GM18867 (cell line): ENCODE results near the gene S100A2.

Source experiments
- ATAC-seq: cut with Tn5 transposase; IDR thresholded peaks from one replicate; pipeline ENCODE4 v1.9.1; 2021; ENCODE audit warnings: mild to moderate bottlenecking, moderate library complexity; ENCODE audit not compliant: unreplicated experiment

The S100A2 gene

DNA sequence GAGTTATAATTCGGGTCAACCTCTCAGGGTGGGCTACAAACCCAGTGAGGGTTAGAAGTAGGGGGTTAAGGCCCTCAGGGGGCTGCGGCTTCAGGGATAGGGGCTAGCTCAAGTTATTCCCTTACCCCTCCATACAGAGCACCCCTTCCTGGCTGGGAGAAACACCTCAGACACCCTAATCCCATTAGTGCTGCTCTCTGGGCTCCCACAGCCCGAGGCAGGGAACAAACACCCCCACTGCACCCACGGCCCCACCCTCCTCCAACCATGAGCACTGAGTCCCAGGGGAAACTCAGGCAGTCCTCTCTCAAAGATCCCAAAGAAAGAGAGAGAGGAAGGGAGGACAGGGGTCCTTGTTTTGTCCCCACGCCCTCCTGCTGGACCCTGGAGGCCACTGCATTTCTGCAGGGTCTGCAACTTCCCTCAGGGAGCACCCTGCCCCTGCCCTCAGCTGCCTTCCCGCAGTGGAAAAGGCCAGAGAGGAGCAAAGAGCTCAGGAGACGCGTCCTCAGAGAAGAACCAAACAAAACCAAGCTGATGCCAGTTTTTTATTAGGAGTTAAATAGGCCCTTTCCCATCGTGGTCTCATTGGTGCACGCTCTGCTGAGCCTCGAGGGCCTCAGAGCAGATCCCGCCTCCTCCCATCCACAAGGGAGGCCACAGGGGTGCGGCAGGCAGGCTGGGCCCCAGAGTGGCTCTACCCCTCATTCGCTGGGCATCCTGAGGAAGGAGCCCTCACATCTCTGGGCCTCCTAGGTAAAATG, 18.7 kb downstream of the S100A2 start:
- no peak for ATAC-seq

GRCh38 chr1:153546371-153546770, 19.3 kb downstream of the S100A2 start:
- no peak for ATAC-seq

DNA sequence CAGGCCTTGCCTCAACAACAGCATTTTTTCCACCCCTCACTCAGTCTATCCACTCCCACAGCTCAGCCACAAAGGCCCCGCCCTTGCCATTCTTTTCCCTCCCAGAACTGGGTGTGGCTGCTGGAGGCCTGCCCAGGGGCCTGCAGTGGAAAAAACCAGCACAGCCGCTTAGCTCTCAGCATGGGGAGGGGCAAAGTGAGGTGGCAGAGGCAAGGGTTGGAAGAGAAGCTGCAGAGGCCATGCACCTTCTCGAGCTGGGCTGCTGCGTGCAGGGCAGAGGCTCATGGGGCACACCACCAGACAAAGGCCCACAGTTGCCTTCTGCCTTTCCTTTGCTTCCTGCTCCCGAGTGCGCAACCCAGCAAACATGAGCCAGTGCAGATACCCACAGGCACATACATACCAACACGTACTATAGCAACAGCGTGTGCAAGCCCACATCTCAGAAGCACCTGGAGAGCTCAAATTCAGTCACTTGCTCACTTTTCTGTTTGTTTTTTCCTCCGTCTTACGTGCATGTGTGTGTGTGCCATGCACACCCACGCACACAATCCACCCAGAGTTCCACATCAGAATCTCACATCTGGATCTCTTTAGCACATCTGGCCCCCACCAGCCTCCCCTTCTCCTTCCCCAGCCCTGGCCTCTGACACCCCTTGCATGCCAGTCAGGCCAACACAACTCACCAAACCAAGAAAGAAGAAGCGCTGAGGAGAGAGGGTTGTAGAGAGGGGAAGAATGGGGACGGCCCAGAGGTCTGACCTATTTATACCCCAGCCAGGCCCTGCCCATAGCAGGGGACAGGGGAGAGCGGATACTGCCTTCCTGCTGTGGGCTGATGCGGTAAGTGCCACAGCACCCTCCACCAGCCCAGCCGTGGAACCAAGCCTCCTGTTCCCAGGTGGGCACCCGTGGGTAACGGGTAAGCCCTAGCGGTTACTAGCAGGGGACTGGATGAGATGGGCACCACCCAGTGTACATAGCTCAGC, 20.3 kb downstream of the S100A2 start, which contains the start of gene S100A4:
S100A4 (minus strand) TSS at position 740 of the 989 bp plus-strand sequence. CDS start 1,012 bp downstream, outside the sequence.
- peak; percentile 38 for ATAC-seq

GRCh38 chr1:153544453-153545066, 21.1 kb downstream of the S100A2 start:
- no peak for ATAC-seq

- ATAC-seq: no peak
Observed at GRCh38 chr1:153543736-153544135, 21.9 kb downstream of the S100A2 start.

DNA sequence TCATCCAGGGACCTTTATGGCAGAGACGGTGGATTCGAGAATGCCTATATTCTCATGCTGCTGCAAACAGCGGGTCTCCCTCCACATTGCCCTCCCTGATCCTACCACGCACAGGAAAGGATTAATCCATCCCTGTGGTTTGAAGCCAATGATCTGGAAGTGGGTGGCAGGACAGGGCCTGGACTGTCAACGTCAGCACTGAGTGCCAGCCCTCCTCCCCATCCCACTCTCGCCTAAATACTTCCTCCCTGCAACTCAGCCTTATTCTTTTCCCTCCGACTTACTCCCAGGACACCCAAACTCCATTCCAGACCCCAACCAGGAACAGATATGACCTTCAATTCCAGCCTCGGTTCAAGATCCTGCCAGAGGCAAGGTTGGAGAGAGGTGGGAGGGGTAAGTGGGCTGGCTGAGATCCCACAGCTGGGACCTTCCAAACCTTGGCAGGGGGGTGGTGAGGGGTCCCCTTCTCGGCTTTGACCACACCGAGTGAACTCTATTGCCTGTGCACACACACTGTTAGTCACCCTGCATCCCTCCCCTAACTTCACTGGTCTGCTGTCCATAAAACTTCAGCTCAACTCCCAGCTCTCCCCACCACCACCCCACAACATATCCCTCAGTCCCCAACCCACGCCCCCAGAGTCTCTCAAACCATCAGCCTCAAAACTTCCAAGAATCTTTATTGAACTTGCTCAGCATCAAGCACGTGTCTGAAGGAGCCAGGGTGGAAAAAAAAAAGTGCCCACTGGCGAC, 22.5 kb downstream of the S100A2 start:
- no peak for ATAC-seq

DNA sequence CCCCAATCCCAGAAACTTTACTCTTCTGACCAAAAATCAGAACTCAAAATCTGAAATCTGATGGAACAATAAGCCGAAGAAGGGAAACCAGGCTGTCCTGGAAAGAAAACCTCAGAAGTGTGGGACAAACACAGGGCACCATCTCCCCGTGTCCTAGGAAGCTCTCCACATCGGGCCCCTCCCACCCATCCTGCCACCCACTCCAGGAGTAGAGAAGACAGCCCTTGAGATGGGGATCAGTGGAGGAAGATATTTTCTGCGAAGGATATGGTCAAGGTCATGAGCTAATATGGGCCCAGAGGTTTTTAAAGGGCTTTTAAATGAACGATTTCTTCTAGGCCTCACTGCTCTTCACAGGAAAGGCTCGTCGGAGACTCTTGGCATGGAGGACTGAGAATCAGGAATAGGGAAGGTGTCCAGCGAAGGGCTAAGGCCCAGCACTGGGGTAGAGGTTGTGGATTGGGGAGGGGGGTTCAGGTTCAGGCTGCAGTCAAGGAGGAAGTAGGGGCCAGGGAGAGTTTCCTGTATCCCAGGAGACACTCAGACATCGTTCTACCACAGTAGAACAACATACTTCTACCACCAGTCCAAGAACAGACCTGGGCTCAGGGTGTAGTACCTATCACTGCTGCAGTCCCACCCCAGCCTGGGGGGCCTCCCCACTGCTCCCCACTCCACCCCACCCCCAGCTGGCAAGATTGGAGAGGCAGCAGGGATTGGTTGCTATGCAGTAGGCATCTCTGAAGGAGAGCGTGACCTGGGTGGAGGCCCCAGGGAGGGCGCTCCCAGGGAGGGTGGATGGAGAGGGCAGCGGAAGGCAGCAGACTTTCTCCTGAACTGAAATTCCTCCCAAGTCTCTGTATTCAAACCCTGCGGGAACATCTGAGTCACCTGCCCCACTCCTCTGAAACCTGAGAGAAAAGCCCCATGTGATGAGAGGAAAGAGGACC, 23.7 kb downstream of the S100A2 start:
- no peak for ATAC-seq

DNA sequence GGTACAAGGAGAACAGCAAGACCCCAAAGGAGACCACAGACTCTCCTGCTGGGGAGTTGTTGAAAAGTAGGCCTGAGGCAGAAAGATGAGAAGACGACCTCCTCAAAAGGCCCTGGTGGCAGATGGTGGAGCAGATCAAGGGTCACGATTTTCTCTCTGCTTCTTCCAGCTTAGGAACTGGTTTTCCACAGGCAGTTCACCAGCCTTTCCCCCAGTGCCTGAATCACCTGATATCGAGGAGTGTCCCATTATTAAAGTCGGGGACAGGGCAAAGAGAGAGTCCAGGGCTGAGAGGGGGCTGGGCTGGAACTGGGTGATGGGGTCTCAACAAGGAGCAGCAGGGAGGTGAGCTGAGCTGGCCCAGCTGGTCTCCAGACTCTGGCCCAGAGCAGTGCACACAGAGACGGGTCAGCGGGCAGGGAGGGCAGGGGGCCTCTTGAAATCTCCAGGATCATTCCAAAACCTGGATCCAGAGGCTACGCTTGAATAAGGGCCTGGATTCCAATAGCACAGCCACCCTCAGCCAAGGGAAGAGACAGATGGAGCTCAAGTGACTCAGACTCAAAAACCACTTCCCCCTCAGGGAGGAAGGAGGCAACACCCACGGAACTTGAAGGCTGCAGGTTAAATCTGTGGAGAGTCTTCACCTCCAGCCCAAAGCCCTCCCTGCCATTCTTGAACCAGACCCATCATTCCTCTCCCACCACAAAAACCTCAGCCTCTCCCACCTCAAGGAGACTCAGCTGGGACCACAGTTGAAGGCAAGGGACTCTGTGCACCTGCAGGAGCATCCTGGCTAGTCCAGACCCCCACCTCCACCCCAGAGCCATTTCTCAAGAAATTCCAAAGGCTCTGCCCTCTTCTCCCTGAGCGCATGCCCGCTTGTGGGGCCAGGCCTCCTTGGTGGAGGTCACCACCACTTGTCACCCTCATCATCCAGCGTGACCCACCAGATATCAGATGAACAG, 25.0 kb downstream of the S100A2 start, which contains the start of gene S100A5:
S100A5 (minus strand) TSS at position 541 of the 968 bp plus-strand sequence. CDS start 743 bp downstream, outside the sequence.
- no peak for ATAC-seq

DNA sequence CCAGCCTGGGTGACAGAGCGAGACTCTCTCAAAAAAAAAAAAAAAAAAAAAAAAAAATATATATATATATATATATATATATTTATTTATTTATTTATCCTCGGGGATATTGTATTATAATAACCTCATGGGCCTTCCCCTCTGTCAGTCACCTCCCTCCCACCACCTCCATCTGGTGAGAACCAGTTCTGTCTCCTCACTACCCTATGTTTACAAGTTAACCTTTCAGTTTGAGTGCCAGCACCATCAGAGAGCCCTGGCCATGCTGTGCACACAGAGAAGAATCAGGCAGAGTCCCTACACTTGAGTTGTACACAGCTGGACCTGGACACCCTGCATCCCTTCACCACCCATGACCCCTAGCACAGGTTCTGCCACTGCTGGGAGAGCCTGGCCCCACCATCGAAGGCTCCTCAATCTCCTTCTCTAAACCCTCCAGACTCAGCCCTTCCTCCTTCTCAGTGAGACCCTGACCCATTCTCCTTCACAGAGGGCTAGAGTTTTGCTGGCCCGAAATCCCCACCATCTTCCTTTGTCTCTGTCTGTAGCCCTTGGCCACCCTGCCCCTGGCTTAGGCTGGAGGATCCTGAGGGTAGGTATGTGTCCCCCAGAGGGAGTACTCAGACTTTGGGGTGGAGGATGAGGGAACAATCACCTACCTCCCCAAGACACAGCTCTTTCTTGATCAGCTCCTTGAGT, 26.1 kb downstream of the S100A2 start:
- no peak for ATAC-seq

DNA sequence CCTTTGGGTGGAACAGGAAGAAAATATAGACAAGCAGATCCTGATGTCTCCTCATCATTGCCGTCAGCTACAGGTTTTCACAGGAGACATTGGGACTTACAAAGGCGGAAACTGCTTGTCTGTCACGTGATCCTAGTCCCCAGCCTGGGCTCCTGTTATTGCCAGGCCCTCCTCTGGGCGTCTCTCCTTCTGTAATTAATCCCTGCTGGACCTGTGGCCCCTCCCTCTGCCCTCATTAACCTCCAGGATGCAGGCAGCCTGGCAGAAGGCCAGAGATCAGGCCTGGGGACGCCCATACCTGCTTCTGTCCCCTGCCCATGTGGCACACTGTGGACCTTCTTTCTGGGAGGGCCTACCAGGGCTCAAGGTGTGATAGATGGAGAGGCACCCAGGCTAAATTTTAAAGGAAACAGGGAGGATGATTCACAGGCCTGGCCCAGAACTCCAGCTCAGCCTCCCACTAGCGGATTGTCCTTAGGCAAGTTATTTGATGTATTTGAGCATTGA, 27.3 kb downstream of the S100A2 start:
- no peak for ATAC-seq

DNA sequence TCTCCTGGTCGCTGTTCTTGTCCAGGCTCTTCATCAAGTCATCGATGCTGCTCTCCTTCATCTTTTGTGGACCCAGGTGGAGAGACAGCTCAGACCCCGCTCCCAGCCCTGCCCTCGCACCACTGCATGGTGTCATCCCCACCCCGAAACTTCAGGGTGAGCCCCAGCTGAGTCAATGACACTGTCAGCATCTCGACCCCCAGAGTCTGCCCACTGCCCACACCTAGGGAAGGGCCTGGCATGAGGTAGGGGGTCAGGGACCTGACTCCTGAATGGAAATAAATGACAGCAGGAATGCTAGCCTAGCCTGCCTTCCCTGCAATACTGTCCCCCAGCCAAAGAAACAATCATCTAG, 28.3 kb downstream of the S100A2 start:
- ATAC-seq: no peak

DNA sequence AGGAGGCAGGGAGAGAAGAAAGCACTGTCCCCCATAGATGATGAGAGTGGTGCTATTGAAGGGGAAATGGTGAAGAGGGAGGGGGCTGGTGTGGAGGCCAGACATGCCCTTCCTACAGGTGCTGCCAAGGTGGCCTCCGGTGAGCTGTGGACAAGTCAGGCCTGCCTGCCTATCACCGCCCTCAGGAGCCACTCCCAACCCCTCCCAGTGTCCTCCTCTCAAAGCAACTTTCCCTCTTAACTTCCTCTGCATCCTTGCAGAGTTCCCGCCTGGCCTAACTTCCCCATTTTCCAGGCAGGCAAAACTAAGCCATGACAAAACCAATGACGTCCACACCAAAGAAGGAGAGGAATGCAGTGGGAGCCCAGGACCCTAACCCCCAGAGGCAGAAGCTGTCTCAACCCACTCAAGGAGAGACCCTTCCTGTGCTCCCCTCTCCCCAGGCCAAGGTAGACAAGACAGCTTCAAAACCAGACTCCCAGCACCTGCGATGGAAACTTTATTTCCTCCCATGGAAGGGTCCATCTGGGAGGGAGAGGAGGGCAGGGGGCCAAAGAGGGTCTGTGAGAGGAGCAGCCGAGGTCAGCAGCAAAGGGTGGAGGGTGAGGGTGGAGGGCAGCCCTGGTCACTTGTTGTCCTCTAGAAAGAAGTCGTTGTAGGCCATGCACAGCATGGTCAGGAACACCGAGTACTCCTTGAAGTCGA, 28.8 kb downstream of the S100A2 start:
- ATAC-seq: no peak

GRCh38 chr1:153536012-153536670, 29.5 kb downstream of the S100A2 start:
- peak; percentile 63 for ATAC-seq

GRCh38 chr1:153535242-153536011, 30.2 kb downstream of the S100A2 start, which contains the start of gene S100A6:
TSS of gene S100A6 (minus strand) at chr1:153535991. CDS start at chr1:153535339, 652 bp downstream.
- peak; percentile 35 for ATAC-seq

GRCh38 chr1:153534925-153535241, 30.8 kb downstream of the S100A2 start:
- no peak for ATAC-seq
